ENCODE results near the gene TENT5C. TPM values are rescaled to one million over a fixed set of nuclear protein-coding genes. Genes with fewer than 3 reads are reported as not detected.
"Not testable (repeated sequence)": the region's sequence is repeated elsewhere in the genome, so short reads cannot be mapped to it uniquely, and the experiment has no call there.

Gene TENT5C
- 1 to 10 TPM; 3.8 to 7.6 (median 6.6) TPM for total RNA-seq

DNA sequence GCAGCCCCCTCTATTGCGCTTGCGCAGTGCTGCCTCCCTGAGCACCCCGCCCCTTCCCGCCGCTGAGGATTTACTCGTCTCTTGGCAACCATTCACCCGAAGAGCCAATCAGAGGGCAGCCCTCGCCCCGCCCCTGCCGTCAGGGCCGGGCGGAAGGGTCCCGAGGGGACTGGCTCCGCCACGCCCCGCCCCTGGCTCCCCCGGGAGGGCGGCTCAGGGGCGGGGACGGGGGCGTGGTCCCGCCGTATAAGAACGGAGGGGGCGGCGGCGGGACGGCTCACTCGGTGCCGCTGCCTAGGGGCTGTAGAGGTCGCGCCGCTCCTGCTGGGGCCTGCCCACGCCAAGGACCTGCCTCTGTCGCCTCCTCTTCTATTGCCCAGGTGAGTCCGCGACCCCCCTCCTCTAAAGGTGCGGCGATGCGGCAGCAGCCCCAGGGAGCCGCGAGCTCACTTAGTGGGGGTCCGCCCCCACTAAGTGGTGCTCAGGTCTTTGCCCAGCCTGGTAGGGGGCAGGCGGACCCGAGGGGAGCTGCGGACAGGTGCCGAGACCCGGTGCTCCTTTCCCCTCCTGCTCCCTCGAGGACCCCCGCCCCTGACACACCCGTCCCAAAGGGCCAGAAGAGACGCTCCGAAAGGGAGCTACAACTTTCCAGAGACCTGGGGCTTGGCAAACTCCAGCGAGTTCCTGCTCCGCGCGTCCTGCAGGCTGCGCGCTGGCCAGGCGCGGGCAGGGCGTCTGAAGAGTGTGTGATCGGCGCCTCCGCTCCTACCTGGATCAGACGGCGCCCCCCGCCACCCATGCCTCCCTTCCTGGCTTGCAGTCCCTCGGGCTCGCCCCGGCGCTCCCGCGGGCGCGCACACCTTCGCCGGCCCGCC lies at the start of gene TENT5C:
TSS of gene TENT5C (plus strand) at position 275 of the 875 bp plus-strand sequence. CDS start 16,821 bp downstream, outside the sequence.
- peak; percentile 85 for DNase-seq (ENCODE audit: low spot score)
- peak; percentile 96 for ATAC-seq (ENCODE audit: low FRiP score)
- TF ChIP-seq, protein P1, sequence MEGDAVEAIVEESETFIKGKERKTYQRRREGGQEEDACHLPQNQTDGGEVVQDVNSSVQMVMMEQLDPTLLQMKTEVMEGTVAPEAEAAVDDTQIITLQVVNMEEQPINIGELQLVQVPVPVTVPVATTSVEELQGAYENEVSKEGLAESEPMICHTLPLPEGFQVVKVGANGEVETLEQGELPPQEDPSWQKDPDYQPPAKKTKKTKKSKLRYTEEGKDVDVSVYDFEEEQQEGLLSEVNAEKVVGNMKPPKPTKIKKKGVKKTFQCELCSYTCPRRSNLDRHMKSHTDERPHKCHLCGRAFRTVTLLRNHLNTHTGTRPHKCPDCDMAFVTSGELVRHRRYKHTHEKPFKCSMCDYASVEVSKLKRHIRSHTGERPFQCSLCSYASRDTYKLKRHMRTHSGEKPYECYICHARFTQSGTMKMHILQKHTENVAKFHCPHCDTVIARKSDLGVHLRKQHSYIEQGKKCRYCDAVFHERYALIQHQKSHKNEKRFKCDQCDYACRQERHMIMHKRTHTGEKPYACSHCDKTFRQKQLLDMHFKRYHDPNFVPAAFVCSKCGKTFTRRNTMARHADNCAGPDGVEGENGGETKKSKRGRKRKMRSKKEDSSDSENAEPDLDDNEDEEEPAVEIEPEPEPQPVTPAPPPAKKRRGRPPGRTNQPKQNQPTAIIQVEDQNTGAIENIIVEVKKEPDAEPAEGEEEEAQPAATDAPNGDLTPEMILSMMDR (IDR thresholded peaks at IDR 0.05) = no peak

DNA sequence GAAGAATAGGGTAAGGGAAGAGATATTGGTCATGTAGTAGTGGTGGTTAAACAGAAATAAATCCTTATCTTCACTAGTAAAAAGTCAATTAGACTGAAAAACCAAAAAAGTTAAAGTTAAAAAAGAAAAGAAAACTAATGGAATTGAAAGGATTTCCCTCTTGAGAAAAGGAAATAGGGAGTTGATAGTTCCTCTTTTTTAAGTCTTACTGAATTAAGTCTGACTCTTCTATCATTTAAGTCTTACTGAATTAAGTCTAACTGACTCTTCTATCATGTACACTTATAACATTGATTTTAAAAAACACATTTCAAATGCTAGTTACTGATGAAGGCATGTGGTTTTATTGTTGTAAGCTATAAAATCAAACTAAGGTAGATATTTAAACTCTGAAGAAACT lies 49.5 kb upstream of the TENT5C start:
- TF ChIP-seq, protein P1 (IDR thresholded peaks at IDR 0.05) = no peak
- ATAC-seq (ENCODE audit: low FRiP score) (no peak), DNase-seq (ENCODE audit: low spot score) (no peak)

DNA sequence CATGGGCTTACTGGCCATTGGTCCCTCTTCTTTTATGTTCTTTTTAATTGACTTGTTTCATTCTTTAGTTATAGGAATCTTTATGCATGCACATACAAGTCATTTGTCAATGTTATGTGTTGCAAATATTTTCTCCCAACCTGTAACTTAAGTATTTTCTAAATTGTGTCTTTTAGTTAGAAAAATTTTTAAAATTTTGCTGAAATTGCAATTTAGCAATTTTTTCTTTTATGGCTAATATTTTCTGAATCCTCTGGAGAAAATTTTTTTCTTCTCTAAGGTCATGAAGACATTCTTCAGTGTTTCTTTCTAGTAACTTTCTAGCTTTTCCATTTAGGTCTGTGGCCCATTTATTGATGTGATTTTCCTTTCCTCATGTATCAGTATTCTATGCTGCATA lies 48.9 kb upstream of the TENT5C start:
- ATAC-seq (ENCODE audit: low FRiP score) (no peak), DNase-seq (ENCODE audit: low spot score) (no peak)
- TF ChIP-seq, protein P1 (IDR thresholded peaks at IDR 0.05) = no peak

DNA sequence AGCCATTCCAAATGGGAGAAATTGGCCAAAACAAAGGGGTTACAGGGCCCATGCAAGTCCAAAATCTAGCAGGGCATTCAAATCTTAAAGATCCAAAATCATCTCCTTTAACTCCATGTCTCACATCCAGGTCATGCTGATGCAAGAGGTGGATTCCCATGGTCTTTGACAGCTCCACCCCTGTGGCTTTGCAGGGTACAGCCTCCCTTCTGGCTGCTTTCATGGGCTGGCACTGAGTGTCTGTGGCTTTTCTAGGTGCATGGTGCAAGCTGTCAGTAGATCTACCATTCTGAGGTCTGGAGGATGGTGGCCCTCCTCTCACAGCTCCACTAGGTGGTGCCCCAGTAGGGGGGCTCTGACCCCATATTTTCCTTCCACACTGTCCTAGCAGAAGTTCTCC lies 47.4 kb upstream of the TENT5C start:
- not testable (repeated sequence) for DNase-seq (ENCODE audit: low spot score)

DNA sequence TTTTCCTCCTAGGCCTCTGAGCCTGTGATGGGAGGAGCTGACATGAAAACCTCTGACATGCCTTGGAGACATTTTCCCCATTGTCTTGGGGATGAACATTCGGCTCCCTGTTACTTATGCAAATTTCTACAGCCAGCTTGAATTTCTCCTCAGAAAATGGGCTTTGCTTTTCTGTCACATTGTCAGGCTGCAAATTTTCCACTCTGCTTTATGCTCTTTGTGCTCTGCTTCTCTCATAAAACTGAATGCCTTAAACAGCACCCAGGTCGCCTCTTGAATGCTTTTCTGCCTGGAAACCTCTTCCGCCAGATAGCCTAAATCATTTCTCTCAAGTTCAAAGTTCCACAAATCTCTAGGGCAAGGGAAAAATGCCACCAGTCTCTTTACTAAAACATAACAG lies 46.7 kb upstream of the TENT5C start:
- DNase-seq (ENCODE audit: low spot score) (no peak), ATAC-seq (ENCODE audit: low FRiP score) (no peak)
- TF ChIP-seq, protein P1 (IDR thresholded peaks at IDR 0.05) = no peak

More for the DNA sequence above, 47.4 kb upstream of the TENT5C start:
- ATAC-seq (ENCODE audit: low FRiP score) = not testable (repeated sequence)

DNA sequence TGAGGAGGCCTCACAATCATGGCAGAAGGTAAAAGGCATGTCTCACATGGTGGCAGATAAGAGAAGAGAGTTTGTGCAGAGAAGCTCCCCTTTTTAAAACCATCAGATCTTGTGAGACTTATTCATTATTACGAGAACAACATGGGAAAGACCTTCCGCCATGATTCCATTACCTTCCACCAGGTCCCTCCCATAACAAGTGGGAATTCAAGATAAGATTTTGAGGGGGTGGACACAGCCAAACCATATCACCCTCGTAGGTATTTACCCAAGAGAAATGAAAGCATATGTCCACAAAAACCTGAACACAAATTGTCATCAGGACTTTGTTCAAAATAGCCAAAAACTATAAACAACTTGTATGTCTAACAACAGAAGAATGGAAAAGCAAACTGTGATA lies 45.9 kb upstream of the TENT5C start:
- ATAC-seq (ENCODE audit: low FRiP score) = no peak
- TF ChIP-seq, protein P1 (IDR thresholded peaks at IDR 0.05) = no peak
- DNase-seq (ENCODE audit: low spot score) = no peak

DNA sequence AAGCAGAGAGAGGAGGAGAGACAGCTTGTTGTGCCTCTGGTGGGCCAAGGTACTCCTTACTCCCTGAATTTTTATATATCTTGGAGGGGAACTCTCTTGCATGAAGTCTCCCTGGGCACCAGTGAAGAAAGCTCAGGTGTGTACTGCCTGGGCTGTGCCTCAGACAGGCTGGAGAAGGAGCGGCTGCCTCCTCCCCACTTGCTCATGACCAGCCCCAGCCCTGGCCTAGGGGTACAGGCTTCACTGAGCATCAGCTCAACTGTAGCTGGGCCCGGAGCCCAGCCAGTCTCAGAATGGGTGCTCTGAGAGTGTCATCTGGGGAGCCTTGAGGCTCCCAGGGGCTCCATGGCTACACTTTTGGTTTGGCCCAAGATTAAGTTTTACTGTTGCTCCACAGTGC lies 44.8 kb upstream of the TENT5C start:
- no peak for DNase-seq (ENCODE audit: low spot score)
- TF ChIP-seq, protein P1 (IDR thresholded peaks at IDR 0.05) = no peak
- no peak for ATAC-seq (ENCODE audit: low FRiP score)
